Hepatocyte (in vitro differentiated cells): Measurements from ENCODE around the gene SLMAP.

Experiments used
- EZH2 ChIP-seq: fragments of 200-600 bp; sonication (generic); IDR thresholded peaks from 2 replicates; pipeline ENCODE4 v1.6.1; 2016; ENCODE audit warnings: antibody characterized with exemption, mild to moderate bottlenecking, borderline replicate concordance
- TF ChIP-seq, protein P1 (sequence below): fragments of 200-600 bp; sonication (generic); IDR thresholded peaks from 2 replicates; pipeline ENCODE4 v1.5.1; 2016; ENCODE audit warnings: antibody characterized with exemption, mild to moderate bottlenecking; ENCODE audit not compliant: poor library complexity

DNA sequence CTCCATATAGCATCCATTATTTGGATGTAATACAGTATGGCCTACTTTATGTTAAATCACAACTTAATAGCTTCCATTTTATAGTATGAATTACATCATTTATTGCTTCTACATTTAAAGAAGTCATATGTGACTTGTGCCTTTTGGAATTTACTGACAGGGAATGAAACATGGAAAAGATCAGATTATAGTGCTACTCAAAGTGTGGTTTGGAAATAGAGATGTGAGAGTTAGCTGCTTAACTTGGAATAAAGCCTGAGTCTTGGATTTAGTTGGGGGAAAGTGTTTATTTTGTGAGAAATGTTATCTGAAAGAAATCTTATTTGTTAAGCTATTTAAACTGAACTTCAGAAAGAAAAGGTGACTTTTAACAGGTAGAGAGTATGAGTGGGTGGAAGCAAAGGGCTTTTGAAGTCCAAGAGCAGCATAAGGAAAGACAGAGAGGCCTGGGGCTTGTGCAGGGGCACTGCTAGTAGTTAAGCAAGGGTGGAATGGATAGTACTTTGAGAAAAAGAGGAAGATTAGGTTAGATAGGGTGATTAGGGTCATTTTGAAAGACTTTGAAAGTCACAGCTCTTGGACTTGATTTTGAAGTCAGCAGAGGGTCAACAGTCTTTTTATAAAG is 60.5 kb downstream of the SLMAP start:
- TF ChIP-seq, protein P1, sequence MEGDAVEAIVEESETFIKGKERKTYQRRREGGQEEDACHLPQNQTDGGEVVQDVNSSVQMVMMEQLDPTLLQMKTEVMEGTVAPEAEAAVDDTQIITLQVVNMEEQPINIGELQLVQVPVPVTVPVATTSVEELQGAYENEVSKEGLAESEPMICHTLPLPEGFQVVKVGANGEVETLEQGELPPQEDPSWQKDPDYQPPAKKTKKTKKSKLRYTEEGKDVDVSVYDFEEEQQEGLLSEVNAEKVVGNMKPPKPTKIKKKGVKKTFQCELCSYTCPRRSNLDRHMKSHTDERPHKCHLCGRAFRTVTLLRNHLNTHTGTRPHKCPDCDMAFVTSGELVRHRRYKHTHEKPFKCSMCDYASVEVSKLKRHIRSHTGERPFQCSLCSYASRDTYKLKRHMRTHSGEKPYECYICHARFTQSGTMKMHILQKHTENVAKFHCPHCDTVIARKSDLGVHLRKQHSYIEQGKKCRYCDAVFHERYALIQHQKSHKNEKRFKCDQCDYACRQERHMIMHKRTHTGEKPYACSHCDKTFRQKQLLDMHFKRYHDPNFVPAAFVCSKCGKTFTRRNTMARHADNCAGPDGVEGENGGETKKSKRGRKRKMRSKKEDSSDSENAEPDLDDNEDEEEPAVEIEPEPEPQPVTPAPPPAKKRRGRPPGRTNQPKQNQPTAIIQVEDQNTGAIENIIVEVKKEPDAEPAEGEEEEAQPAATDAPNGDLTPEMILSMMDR, result no peak
- TF ChIP-seq EZH2, result no peak
